Measurements from ENCODE around the gene RCOR2.

DNA sequence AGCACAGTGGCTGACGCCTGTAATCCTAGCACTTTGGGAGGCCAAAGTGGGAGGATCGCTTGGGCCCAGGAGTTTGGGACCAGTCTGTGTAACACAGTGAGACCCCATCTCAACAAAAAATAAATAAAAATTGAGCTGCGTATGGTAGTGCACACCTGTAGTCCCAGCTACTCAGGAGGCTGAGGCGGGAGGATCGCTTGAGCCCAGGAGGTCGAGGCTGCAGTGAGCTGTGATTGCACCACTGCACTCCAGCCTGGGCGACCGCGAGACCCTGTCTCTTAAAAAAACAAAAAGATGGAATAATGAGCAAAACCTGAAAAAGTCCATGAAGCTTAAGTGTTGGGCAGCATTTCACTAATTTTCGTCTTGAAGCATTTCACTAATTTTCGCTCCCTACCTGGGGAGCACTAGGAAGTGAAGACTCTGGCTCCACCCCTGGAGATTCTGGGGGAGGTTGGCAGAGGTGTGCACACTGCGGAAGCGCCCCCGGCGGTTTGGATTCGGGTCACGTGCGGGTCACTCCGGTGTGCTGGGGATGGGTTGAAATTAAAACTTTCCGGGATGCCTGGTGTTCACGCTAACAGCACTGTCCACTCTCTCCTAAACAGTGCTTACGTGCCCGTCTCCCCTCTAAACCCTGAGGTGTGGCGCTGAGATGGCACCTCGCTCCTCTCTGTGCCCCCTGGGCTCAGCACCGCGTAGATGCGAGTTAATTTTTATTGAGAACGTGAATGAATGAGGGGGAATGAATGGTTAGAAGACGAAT lies 20.9 kb upstream of the RCOR2 start:
- TF ChIP-seq, protein P1, sequence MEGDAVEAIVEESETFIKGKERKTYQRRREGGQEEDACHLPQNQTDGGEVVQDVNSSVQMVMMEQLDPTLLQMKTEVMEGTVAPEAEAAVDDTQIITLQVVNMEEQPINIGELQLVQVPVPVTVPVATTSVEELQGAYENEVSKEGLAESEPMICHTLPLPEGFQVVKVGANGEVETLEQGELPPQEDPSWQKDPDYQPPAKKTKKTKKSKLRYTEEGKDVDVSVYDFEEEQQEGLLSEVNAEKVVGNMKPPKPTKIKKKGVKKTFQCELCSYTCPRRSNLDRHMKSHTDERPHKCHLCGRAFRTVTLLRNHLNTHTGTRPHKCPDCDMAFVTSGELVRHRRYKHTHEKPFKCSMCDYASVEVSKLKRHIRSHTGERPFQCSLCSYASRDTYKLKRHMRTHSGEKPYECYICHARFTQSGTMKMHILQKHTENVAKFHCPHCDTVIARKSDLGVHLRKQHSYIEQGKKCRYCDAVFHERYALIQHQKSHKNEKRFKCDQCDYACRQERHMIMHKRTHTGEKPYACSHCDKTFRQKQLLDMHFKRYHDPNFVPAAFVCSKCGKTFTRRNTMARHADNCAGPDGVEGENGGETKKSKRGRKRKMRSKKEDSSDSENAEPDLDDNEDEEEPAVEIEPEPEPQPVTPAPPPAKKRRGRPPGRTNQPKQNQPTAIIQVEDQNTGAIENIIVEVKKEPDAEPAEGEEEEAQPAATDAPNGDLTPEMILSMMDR (IDR thresholded peaks at IDR 0.05), result no peak
- TF ChIP-seq POLR2A (IDR thresholded peaks at IDR 0.05), result no peak

Measured in right lobe of liver (tissue), 4 donors.